GM12873 (cell line): ENCODE measurements around the gene PIGM.

ENCODE experiments used
- TF ChIP-seq, protein P1 (sequence below): IDR thresholded peaks from 2 replicates; pipeline ENCODE4 v1.5.1; 2012; ENCODE audit warnings: low read depth, mild to moderate bottlenecking, moderate library complexity, low read length, control low read depth; ENCODE audit not compliant: insufficient read depth; ENCODE audit errors: missing control alignments

Gene PIGM

GRCh38 chr1:160025314-160025713 is 6.5 kb downstream of the PIGM start:
- TF ChIP-seq, protein P1, sequence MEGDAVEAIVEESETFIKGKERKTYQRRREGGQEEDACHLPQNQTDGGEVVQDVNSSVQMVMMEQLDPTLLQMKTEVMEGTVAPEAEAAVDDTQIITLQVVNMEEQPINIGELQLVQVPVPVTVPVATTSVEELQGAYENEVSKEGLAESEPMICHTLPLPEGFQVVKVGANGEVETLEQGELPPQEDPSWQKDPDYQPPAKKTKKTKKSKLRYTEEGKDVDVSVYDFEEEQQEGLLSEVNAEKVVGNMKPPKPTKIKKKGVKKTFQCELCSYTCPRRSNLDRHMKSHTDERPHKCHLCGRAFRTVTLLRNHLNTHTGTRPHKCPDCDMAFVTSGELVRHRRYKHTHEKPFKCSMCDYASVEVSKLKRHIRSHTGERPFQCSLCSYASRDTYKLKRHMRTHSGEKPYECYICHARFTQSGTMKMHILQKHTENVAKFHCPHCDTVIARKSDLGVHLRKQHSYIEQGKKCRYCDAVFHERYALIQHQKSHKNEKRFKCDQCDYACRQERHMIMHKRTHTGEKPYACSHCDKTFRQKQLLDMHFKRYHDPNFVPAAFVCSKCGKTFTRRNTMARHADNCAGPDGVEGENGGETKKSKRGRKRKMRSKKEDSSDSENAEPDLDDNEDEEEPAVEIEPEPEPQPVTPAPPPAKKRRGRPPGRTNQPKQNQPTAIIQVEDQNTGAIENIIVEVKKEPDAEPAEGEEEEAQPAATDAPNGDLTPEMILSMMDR: no peak

- TF ChIP-seq, protein P1: no peak
Observed at GRCh38 chr1:160024195-160024905, 7.4 kb downstream of the PIGM start.

- TF ChIP-seq, protein P1: no peak
Observed at GRCh38 chr1:160022330-160023310, 9.2 kb downstream of the PIGM start.

GRCh38 chr1:160021376-160022074 is 10.3 kb downstream of the PIGM start:
- TF ChIP-seq, protein P1: no peak

- TF ChIP-seq, protein P1: no peak
Observed at GRCh38 chr1:160020196-160020595, 11.6 kb downstream of the PIGM start.

- TF ChIP-seq, protein P1: no peak
Observed at GRCh38 chr1:160018900-160019299, 12.9 kb downstream of the PIGM start.
